HepG2 (cell line): ENCODE measurements around the gene RTEL1. TPM values are rescaled to one million over a fixed set of nuclear protein-coding genes. Genes with fewer than 3 reads are reported as not detected.

Experiments used
- CREBL2 ChIP-seq: sonication (generic); formaldehyde crosslinking; IDR thresholded peaks from 2 replicates; pipeline ENCODE4 v1.8.1; 2023; ENCODE audit warnings: missing genetic modification reagents, mild to moderate bottlenecking, borderline replicate concordance
- DRAP1 ChIP-seq: IDR thresholded peaks from 2 replicates; pipeline ENCODE4 v1.6.1; 2016; ENCODE audit warnings: missing genetic modification reagents, missing compliant biosample characterization
- KDM5A ChIP-seq: fragments of 200-600 bp; sonication (generic); IDR thresholded peaks from 2 replicates; pipeline ENCODE4 v1.7.0; 2018; ENCODE audit warnings: antibody characterized with exemption, mild to moderate bottlenecking, low read length, borderline replicate concordance
- NFE2 ChIP-seq: sonication (generic); formaldehyde crosslinking; IDR thresholded peaks from 2 replicates; pipeline ENCODE4 v1.4.0; 2020; ENCODE audit warnings: missing genetic modification reagents
- RBFOX2 ChIP-seq: fragments of 200-400 bp; formaldehyde crosslinking; IDR thresholded peaks from 2 replicates; pipeline ENCODE4 v1.6.1; 2017; ENCODE audit warnings: low read depth, mild to moderate bottlenecking, low read length
- SMARCE1 ChIP-seq: fragments of 450-650 bp; IDR thresholded peaks from 2 replicates; pipeline ENCODE4 v1.6.1; 2017; ENCODE audit warnings: borderline replicate concordance
- TAF15 ChIP-seq: fragments of 200-400 bp; formaldehyde crosslinking; IDR thresholded peaks from one replicate; pipeline ENCODE4 v1.6.1; 2018; ENCODE audit warnings: mild to moderate bottlenecking, low read depth, low read length; ENCODE audit not compliant: poor library complexity, severe bottlenecking
- TEAD3 ChIP-seq: optimal IDR thresholded peaks from 2 replicates; pipeline ENCODE3; 2016; ENCODE audit warnings: borderline replicate concordance
- ZNF335 ChIP-seq: sonication (generic); formaldehyde crosslinking; IDR thresholded peaks from 2 replicates; pipeline ENCODE4 v1.4.0; 2020; ENCODE audit warnings: missing genetic modification reagents
- ZNF563 ChIP-seq: sonication (generic); formaldehyde crosslinking; IDR thresholded peaks from 2 replicates; pipeline ENCODE4 v1.8.0; 2022; ENCODE audit warnings: mild to moderate bottlenecking, moderate library complexity, missing genetic modification reagents
- ZNF567 ChIP-seq: sonication (generic); formaldehyde crosslinking; IDR thresholded peaks from 2 replicates; pipeline ENCODE4 v1.8.1; 2023; ENCODE audit warnings: mild to moderate bottlenecking, missing genetic modification reagents, borderline replicate concordance
- ZNF572 ChIP-seq: sonication (generic); formaldehyde crosslinking; IDR thresholded peaks from 2 replicates; pipeline ENCODE4 v1.5.1; 2020; ENCODE audit warnings: mild to moderate bottlenecking, missing genetic modification reagents
- ZNF598 ChIP-seq: sonication (generic); formaldehyde crosslinking; IDR thresholded peaks from 2 replicates; pipeline ENCODE4 v1.5.1; 2020; ENCODE audit warnings: mild to moderate bottlenecking, missing genetic modification reagents, borderline replicate concordance
- ZNF788 ChIP-seq: sonication (generic); formaldehyde crosslinking; IDR thresholded peaks from 2 replicates; pipeline ENCODE4 v1.5.0; 2020; ENCODE audit warnings: mild to moderate bottlenecking, missing genetic modification reagents, borderline replicate concordance
- polyA plus RNA-seq, 8 experiments: library from polyadenylated mRNA; depleted of rRNA in 3 of 8; stranded (reverse) in 7 of 8; unstranded in 1 of 8; fragments of >200 nt; fragmentation: Illumina TruSeq in 4 of 8; extraction: Trizol in 4 of 8; gene quantifications; 2 replicates each; pipeline versions ENCODE4 v1.2.1 to v1.2.3, GENCODE V29; 2011 to 2016; ENCODE audit warnings: low read depth in 4 of 8, missing spikeins in 1 of 8, mixed read lengths in 1 of 8; ENCODE audit not compliant: insufficient read depth in 1 of 8
- total RNA-seq, 5 experiments: library from RNA; depleted of rRNA; stranded (reverse); fragments of >200 nt; fragmentation: Illumina TruSeq; extraction: Trizol; gene quantifications; 2 replicates each; pipeline ENCODE4 v1.2.3, GENCODE V29; 2016; ENCODE audit warnings: low read depth in 1 of 5
- TF ChIP-seq, protein P1 (sequence below): sonication (generic); formaldehyde crosslinking; IDR thresholded peaks from 2 replicates; pipeline ENCODE4 v1.8.1; 2023; ENCODE audit warnings: mild to moderate bottlenecking, missing genetic modification reagents
- TF ChIP-seq, protein P2 (sequence below): sonication (generic); formaldehyde crosslinking; IDR thresholded peaks from 2 replicates; pipeline ENCODE4 v1.5.1; 2020; ENCODE audit warnings: missing genetic modification reagents, mild to moderate bottlenecking, borderline replicate concordance
- TF ChIP-seq, protein P3 (sequence below): sonication (generic); formaldehyde crosslinking; IDR thresholded peaks from 2 replicates; pipeline ENCODE4 v1.4.0; 2020; ENCODE audit warnings: missing genetic modification reagents

Gene RTEL1
- total and polyA plus RNA-seq, 2 of the 13 experiments (the other 11 are each of a cell fraction or from before 2014, with no cell fraction given) = 21.8 to 36.4 TPM

DNA sequence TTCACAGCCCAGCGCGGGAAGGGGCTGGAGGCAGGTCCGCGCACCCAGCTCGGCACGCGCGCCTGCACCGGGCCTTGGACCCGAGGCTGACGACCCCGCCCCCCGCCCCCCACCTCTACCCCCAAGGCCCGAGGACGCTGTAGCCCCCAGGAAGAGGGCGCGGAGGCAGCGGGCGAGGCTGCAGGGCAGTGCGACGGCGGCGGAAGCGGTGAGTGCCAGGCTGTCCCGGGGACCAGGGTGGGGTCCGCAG is 79.5 kb downstream of the RTEL1 start (continued):
- no peak for TF ChIP-seq TAF15
- no peak for TF ChIP-seq TEAD3 (CRISPR knock-in tag)
- TF ChIP-seq ZNF567 (CRISPR knock-in tag) = no peak
- TF ChIP-seq, protein P1, sequence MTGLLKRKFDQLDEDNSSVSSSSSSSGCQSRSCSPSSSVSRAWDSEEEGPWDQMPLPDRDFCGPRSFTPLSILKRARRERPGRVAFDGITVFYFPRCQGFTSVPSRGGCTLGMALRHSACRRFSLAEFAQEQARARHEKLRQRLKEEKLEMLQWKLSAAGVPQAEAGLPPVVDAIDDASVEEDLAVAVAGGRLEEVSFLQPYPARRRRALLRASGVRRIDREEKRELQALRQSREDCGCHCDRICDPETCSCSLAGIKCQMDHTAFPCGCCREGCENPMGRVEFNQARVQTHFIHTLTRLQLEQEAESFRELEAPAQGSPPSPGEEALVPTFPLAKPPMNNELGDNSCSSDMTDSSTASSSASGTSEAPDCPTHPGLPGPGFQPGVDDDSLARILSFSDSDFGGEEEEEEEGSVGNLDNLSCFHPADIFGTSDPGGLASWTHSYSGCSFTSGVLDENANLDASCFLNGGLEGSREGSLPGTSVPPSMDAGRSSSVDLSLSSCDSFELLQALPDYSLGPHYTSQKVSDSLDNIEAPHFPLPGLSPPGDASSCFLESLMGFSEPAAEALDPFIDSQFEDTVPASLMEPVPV (CRISPR knock-in tag) = 0 out of 2 replicates have a peak, but pooled peaks have one; percentile 13
- TF ChIP-seq ZNF598 = no peak
- TF ChIP-seq, protein P2, sequence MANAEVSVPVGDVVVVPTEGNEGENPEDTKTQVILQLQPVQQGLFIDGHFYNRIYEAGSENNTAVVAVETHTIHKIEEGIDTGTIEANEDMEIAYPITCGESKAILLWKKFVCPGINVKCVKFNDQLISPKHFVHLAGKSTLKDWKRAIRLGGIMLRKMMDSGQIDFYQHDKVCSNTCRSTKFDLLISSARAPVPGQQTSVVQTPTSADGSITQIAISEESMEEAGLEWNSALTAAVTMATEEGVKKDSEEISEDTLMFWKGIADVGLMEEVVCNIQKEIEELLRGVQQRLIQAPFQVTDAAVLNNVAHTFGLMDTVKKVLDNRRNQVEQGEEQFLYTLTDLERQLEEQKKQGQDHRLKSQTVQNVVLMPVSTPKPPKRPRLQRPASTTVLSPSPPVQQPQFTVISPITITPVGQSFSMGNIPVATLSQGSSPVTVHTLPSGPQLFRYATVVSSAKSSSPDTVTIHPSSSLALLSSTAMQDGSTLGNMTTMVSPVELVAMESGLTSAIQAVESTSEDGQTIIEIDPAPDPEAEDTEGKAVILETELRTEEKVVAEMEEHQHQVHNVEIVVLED (CRISPR knock-in tag) = 0 out of 2 replicates have a peak, but pooled peaks have one; percentile 6
- no peak for TF ChIP-seq SMARCE1
- TF ChIP-seq, protein P3, sequence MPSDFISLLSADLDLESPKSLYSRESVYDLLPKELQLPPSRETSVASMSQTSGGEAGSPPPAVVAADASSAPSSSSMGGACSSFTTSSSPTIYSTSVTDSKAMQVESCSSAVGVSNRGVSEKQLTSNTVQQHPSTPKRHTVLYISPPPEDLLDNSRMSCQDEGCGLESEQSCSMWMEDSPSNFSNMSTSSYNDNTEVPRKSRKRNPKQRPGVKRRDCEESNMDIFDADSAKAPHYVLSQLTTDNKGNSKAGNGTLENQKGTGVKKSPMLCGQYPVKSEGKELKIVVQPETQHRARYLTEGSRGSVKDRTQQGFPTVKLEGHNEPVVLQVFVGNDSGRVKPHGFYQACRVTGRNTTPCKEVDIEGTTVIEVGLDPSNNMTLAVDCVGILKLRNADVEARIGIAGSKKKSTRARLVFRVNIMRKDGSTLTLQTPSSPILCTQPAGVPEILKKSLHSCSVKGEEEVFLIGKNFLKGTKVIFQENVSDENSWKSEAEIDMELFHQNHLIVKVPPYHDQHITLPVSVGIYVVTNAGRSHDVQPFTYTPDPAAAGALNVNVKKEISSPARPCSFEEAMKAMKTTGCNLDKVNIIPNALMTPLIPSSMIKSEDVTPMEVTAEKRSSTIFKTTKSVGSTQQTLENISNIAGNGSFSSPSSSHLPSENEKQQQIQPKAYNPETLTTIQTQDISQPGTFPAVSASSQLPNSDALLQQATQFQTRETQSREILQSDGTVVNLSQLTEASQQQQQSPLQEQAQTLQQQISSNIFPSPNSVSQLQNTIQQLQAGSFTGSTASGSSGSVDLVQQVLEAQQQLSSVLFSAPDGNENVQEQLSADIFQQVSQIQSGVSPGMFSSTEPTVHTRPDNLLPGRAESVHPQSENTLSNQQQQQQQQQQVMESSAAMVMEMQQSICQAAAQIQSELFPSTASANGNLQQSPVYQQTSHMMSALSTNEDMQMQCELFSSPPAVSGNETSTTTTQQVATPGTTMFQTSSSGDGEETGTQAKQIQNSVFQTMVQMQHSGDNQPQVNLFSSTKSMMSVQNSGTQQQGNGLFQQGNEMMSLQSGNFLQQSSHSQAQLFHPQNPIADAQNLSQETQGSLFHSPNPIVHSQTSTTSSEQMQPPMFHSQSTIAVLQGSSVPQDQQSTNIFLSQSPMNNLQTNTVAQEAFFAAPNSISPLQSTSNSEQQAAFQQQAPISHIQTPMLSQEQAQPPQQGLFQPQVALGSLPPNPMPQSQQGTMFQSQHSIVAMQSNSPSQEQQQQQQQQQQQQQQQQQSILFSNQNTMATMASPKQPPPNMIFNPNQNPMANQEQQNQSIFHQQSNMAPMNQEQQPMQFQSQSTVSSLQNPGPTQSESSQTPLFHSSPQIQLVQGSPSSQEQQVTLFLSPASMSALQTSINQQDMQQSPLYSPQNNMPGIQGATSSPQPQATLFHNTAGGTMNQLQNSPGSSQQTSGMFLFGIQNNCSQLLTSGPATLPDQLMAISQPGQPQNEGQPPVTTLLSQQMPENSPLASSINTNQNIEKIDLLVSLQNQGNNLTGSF (CRISPR knock-in tag) = no peak; the same call in 1 of the 2 replicates
- TF ChIP-seq ZNF572 = no peak
- no peak for TF ChIP-seq NFE2 (CRISPR knock-in tag)
- TF ChIP-seq ZNF563 (CRISPR knock-in tag) = no peak
- no peak for TF ChIP-seq DRAP1 (CRISPR knock-in tag)
- TF ChIP-seq KDM5A = no peak
- no peak for TF ChIP-seq ZNF335 (CRISPR knock-in tag)
- 0 out of 2 replicates have a peak, but pooled peaks have one; percentile 25 for TF ChIP-seq ZNF788
- TF ChIP-seq RBFOX2 = peak; percentile 72
- TF ChIP-seq CREBL2 (CRISPR knock-in tag) = no peak
